Pancreas (tissue), 10 donors: ENCODE results near the gene ARHGAP44. TPM values are rescaled to one million over a fixed set of nuclear protein-coding genes. Genes with fewer than 3 reads are reported as not detected.

Experiments
- ATAC-seq, 4 donors: fragments of 200-7000 bp; cut with Tn5 transposase; one replicate each; pipeline versions ENCODE4 v1.8.0 to v1.9.1; 2020; ENCODE audit warnings: mild to moderate bottlenecking in 4 of 4, moderate library complexity in 4 of 4
- DNase-seq, 6 donors: peaks; one replicate each; pipeline ENCODE4 v3.0.0-alpha.2; 2020
- FAIRE-seq: peaks from 2 replicates; lab custom pipeline; 2012; peaks lifted over from hg19 to GRCh38; lab: Jason Lieb, UNC
- H3K27ac ChIP-seq, 4 donors: fragments of 200-600 bp; sonication (generic); 1 replicate in 3 of 4; 2 replicates in 1 of 4; pipeline versions ENCODE4 v1.5.0 to v1.8.0; 2020
- H3K27me3 ChIP-seq, 4 donors: fragments of 200-600 bp; one replicate each; pipeline ENCODE4 v1.8.0; 2021
- H3K36me3 ChIP-seq, 3 donors: fragments of 200-600 bp; sonication (generic) in 1 of 3; one replicate each; pipeline versions ENCODE4 v1.5.0 to v1.8.0; 2020 to 2021
- H3K4me1 ChIP-seq, 3 donors: fragments of 200-600 bp; one replicate each; pipeline ENCODE4 v1.8.0; 2021
- H3K4me3 ChIP-seq, 4 donors: fragments of 200-600 bp; sonication (generic) in 2 of 4; one replicate each; pipeline versions ENCODE4 v1.5.0 to v1.8.0; 2020 to 2021
- H3K9me3 ChIP-seq, 4 donors: fragments of 200-600 bp; one replicate each; pipeline ENCODE4 v1.8.0; 2021
- CTCF ChIP-seq, 4 donors: fragments of 200-600 bp; sonication (generic) in 3 of 4; IDR thresholded peaks; one replicate each; pipeline versions ENCODE4 v1.5.0 to v1.8.0; 2021; ENCODE audit warnings: antibody characterized with exemption in 4 of 4
- WGBS, 2 donors: extraction: QIAGEN DNeasy Blood & Tissue Kit; methylation state at CpG; one replicate each; pipeline ENCODE4 v1.1.7; 2013; 5-methylcytosine and 5-hydroxymethylcytosine counted together
- intact Hi-C, 3 donors: fragments of 100-400 bp; cut with DNase I; formaldehyde crosslinking; loops; one replicate each; pipeline versions ENCODE4 v1.11.1 to v1.14.2; 2022
- polyA plus RNA-seq, 2 donors: library from polyadenylated mRNA; stranded (reverse); fragments of 200-250 nt; gene quantifications; one replicate each; pipeline ENCODE4 v1.2.3, GENCODE V29; 2013
- total RNA-seq, 6 donors: library from RNA; stranded (reverse); fragmentation: NEBNext Ultra II Directional in 4 of 6; extraction: Animal tissue kit (Norgen Biotek cat#: 25700) in 4 of 6; gene quantifications; one replicate each; pipeline versions ENCODE4 v1.2.1 to v1.2.4, GENCODE V29; 2021 to 2023
- donor health status: healthy with polysubstance abuse.
- donor health status: DM: no; HTN: no; CAD: no; lungs with moderate emphysema.
- donor health status: DM: no; HTN: no; CAD: no.
- donor health status: control.
- donor health status: control.
- donor health status: Bipolar disorder and iron deficiency.
- donor health status: DM: yes; HTN: yes; CAD: no.
- donor health status: DM: no; HTN: no; CAD: no.
- donor health status: DM: no; HTN: no; CAD: no.
- donor health status: DM: yes; HTN: yes; CAD: no.

Gene ARHGAP44
- total and polyA plus RNA-seq, 8 donors = 3.4 to 7.5 (median 4.4) TPM

GRCh38 chr17:12994341-12995074, 205.2 kb downstream of the ARHGAP44 start:
- FAIRE-seq = no peak
- intact Hi-C loops = loop anchor here in 2 of 3 donors (10.0 kb wide), 2 partner anchors 450 to 740 kb away; no protein-coding TSS in a partner anchor
- 90 to 91% methylated on average over 19 of the region's 19 CpGs for WGBS, 2 donors
- ATAC-seq = no peak
- Histone ChIP-seq H3K36me3 (peaks cover 10 to 85% (median 61%) of the 10 kb centered on the region in 3 donors), H3K4me1 (no peaks in the 10 kb centered on the region), H3K4me3 (no peak overlapping the region), H3K27ac (no peak overlapping the region), H3K27me3 (no peaks in the 10 kb centered on the region), H3K9me3 (no peaks in the 10 kb centered on the region)
- no peak for DNase-seq
- TF ChIP-seq CTCF (IDR thresholded peaks at IDR 0.05) = no peak

GRCh38 chr17:12995106-12995895, 206.0 kb downstream of the ARHGAP44 start:
- 87 to 91% methylated on average over 11 of the region's 11 CpGs for WGBS, 2 donors
- Histone ChIP-seq H3K9me3 (no peaks in the 10 kb centered on the region), H3K27ac (no peak overlapping the region), H3K27me3 (no peaks in the 10 kb centered on the region), H3K4me1 (no peaks in the 10 kb centered on the region), H3K4me3 (no peak overlapping the region), H3K36me3 (peaks cover 10 to 93% (median 65%) of the 10 kb centered on the region in 3 donors)
- no peak for TF ChIP-seq CTCF (IDR thresholded peaks at IDR 0.05)
- FAIRE-seq (no peak), ATAC-seq (no peak), DNase-seq (no peak)
- intact Hi-C loops = loop anchor here in 2 of 3 donors (10.0 kb wide), 2 partner anchors 450 to 740 kb away; no protein-coding TSS in a partner anchor

DNA sequence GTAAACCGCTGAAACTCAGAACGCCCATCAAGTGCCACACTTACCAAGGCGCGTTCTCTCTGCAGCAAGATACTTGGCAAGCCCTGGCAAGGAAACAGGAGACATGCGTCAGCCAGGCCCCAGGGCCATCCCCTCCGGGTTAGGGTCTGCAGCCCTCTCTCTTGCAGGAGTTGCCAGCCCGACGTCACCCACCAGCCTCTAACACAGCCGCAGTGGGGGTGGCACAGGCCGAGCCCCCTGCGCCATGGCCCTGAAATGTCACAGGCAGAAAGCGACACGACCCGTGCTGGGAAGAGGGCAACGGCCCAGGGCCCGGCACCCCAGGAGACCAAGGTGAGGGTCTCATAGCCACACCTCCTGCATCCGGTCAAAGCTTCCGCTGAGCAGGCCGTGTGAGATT, 206.6 kb downstream of the ARHGAP44 start:
- Histone ChIP-seq H3K27me3 (no peaks in the 10 kb centered on the region), H3K4me1 (no peaks in the 10 kb centered on the region), H3K9me3 (no peaks in the 10 kb centered on the region), H3K27ac (no peak overlapping the region), H3K4me3 (no peak overlapping the region), H3K36me3 (peaks cover 10 to 97% (median 67%) of the 10 kb centered on the region in 3 donors)
- DNase-seq = peak in 1 of 6 donors; percentile 47
- intact Hi-C loops = loop anchor here in 2 of 3 donors (10.0 kb wide), 2 partner anchors 451 to 741 kb away; no protein-coding TSS in a partner anchor
- no peak for TF ChIP-seq CTCF (IDR thresholded peaks at IDR 0.05)
- no peak for FAIRE-seq
- WGBS, 2 donors = 95 to 99% methylated on average over 19 of the region's 19 CpGs
- ATAC-seq = no peak

GRCh38 chr17:12996357-12996756, 207.1 kb downstream of the ARHGAP44 start:
- TF ChIP-seq CTCF (IDR thresholded peaks at IDR 0.05) = no peak
- 93% methylated on average over 10 of the region's 10 CpGs for WGBS, 2 donors
- no peak for ATAC-seq
- no peaks in the 10 kb centered on the region for H3K9me3 ChIP-seq
- peaks cover 10 to 95% (median 67%) of the 10 kb centered on the region in 3 donors for H3K36me3 ChIP-seq
- H3K4me3 ChIP-seq = no peak overlapping the region
- no peak overlapping the region for H3K27ac ChIP-seq
- FAIRE-seq = no peak
- DNase-seq = no peak
- intact Hi-C loops = loop anchor here in 2 of 3 donors (10.0 kb wide), 2 partner anchors 452 to 742 kb away; no protein-coding TSS in a partner anchor
- no peaks in the 10 kb centered on the region for H3K4me1 ChIP-seq
- H3K27me3 ChIP-seq = no peaks in the 10 kb centered on the region
